Lower leg skin (tissue), 4 donors: Measurements from ENCODE around the gene ATP2A2. TPM values are rescaled to one million over a fixed set of nuclear protein-coding genes. Genes with fewer than 3 reads are reported as not detected.

Experiments
- DNase-seq, 2 donors: peaks; one replicate each; pipeline ENCODE4 v3.0.0-alpha.2; 2019; ENCODE audit warnings: low spot score in 2 of 2
- H3K4me3 ChIP-seq: fragments of 200-600 bp; sonication (generic); 2 replicates; pipeline ENCODE4 v1.5.1; 2017; ENCODE audit warnings: mild to moderate bottlenecking, low read depth; ENCODE audit not compliant: poor library complexity, severe bottlenecking
- CTCF ChIP-seq, 3 donors: fragments of 450-650 bp; IDR thresholded peaks; one replicate each; pipeline ENCODE4 v1.5.1; 2016; ENCODE audit warnings: antibody characterized with exemption in 3 of 3, mild to moderate bottlenecking in 3 of 3, moderate library complexity in 2 of 3
- POLR2A ChIP-seq, 2 donors: fragments of 450-650 bp; IDR thresholded peaks; one replicate each; pipeline ENCODE4 v1.6.1; 2016 to 2017; ENCODE audit warnings: antibody characterized with exemption in 2 of 2, mild to moderate bottlenecking in 1 of 2, moderate library complexity in 1 of 2
- WGBS, 2 donors: methylation state at CpG; one replicate each; pipeline ENCODE4 v1.1.5; 2018; 5-methylcytosine and 5-hydroxymethylcytosine counted together
- intact Hi-C: fragments of 100-400 bp; cut with DNase I; formaldehyde crosslinking; loops from one replicate; pipeline ENCODE4 v1.15.0; 2023; ENCODE audit warnings: low total_unique reads
- total RNA-seq, 4 donors: library from RNA; depleted of rRNA; stranded (reverse); fragments of >200 nt; gene quantifications; one replicate each; pipeline ENCODE4 v1.1.0, GENCODE V29; 2016

Gene ATP2A2
- total RNA-seq, 4 donors from 2014 or later, result 61.9 to 103 (median 86.1) TPM

GRCh38 chr12:110262442-110263388 is 18.3 kb upstream of the ATP2A2 start:
- 48 to 49% methylated on average over 17 of the region's 17 CpGs for WGBS, 2 donors
- DNase-seq, result peak in 1 of 2 donors; percentile 37
- intact Hi-C loops, result no loop called here
- no peak overlapping the region for H3K4me3 ChIP-seq
- no peak for TF ChIP-seq POLR2A (IDR thresholded peaks at IDR 0.05)
- TF ChIP-seq CTCF (IDR thresholded peaks at IDR 0.05), result no peak

GRCh38 chr12:110266381-110266960 is 14.6 kb upstream of the ATP2A2 start:
- TF ChIP-seq POLR2A (IDR thresholded peaks at IDR 0.05) (no peak), CTCF (IDR thresholded peaks at IDR 0.05) (no peak)
- 68 to 69% methylated on average over 5 of the region's 5 CpGs for WGBS, 2 donors
- H3K4me3 ChIP-seq, result no peak overlapping the region
- DNase-seq, result no peak
- intact Hi-C loops, result no loop called here

GRCh38 chr12:110266980-110267620 is 13.9 kb upstream of the ATP2A2 start:
- H3K4me3 ChIP-seq, result no peak overlapping the region
- TF ChIP-seq CTCF (IDR thresholded peaks at IDR 0.05), result no peak
- no peak for TF ChIP-seq POLR2A (IDR thresholded peaks at IDR 0.05)
- WGBS, 2 donors, result 20 to 22% methylated on average over 9 of the region's 9 CpGs
- DNase-seq, result no peak
- intact Hi-C loops, result no loop called here

- no peak for TF ChIP-seq CTCF (IDR thresholded peaks at IDR 0.05)
- no peak for TF ChIP-seq POLR2A (IDR thresholded peaks at IDR 0.05)
- WGBS, 2 donors, result 33 to 36% methylated on average over 8 of the region's 8 CpGs
- no peak for DNase-seq
- intact Hi-C loops, result no loop called here
- no peak overlapping the region for H3K4me3 ChIP-seq
Measured at GRCh38 chr12:110269622-110270124, 11.4 kb upstream of the ATP2A2 start.

GRCh38 chr12:110270125-110270962 is 10.7 kb upstream of the ATP2A2 start:
- DNase-seq, result peak in 1 of 2 donors; percentile 54
- intact Hi-C loops, result no loop called here
- H3K4me3 ChIP-seq, result no peak overlapping the region
- 40 to 44% methylated on average over 5 of the region's 5 CpGs for WGBS, 2 donors
- TF ChIP-seq CTCF (IDR thresholded peaks at IDR 0.05) (no peak), POLR2A (IDR thresholded peaks at IDR 0.05) (no peak)
